Natural killer cell (primary cell): ENCODE measurements around the gene INPP5A. TPM values are rescaled to one million over a fixed set of nuclear protein-coding genes. Genes with fewer than 3 reads are reported as not detected.

Experiments used
- ATAC-seq, 3 donors: fragments of 150-1000 bp in 2 of 3; fragments of 200-7000 bp in 1 of 3; cut with Tn5 transposase; 1 replicate in 1 of 3; 2 replicates in 2 of 3; pipeline ENCODE4 v1.10.0; 2021; ENCODE audit warnings: mild to moderate bottlenecking in 2 of 3, moderate library complexity in 2 of 3
- DNase-seq, 2 donors: peaks; one replicate each; pipeline versions ENCODE4 v3.0.0 to v3.0.0-alpha.2; 2013 to 2021; ENCODE audit warnings: mixed read lengths in 1 of 2
- H3K27ac ChIP-seq: one replicate; pipeline ENCODE4 v1.5.1; 2013; ENCODE audit warnings: mild to moderate bottlenecking, low read length
- H3K27me3 ChIP-seq: one replicate; pipeline ENCODE4 v1.6.1; 2013; ENCODE audit warnings: low read length; ENCODE audit not compliant: control insufficient read depth, insufficient read depth
- H3K36me3 ChIP-seq: one replicate; pipeline ENCODE4 v1.6.1; 2013; ENCODE audit warnings: low read length; ENCODE audit not compliant: control insufficient read depth, insufficient read depth
- H3K4me1 ChIP-seq: one replicate; pipeline ENCODE4 v1.6.1; 2013; ENCODE audit warnings: low read length; ENCODE audit not compliant: control insufficient read depth, insufficient read depth
- H3K4me3 ChIP-seq: one replicate; pipeline ENCODE4 v1.5.1; 2013; ENCODE audit warnings: low read length
- H3K9me3 ChIP-seq: one replicate; pipeline ENCODE4 v1.6.1; 2013; ENCODE audit warnings: low read length; ENCODE audit not compliant: control insufficient read depth, insufficient read depth
- H3K27ac Mint-ChIP-seq, 2 donors: one replicate each; pipeline ENCODE4 v1.8.0; 2022; ENCODE audit warnings: mild to moderate bottlenecking in 2 of 2, mixed read lengths in 2 of 2, moderate library complexity in 1 of 2
- H3K27me3 Mint-ChIP-seq, 2 donors: one replicate each; pipeline ENCODE4 v1.8.0; 2022; ENCODE audit warnings: low read depth in 2 of 2, mixed read lengths in 2 of 2
- H3K36me3 Mint-ChIP-seq: one replicate; pipeline ENCODE4 v1.8.0; 2022; ENCODE audit warnings: mixed read lengths
- H3K4me1 Mint-ChIP-seq, 2 donors: one replicate each; pipeline ENCODE4 v1.8.0; 2022; ENCODE audit warnings: mixed read lengths in 2 of 2
- H3K4me3 Mint-ChIP-seq: one replicate; pipeline ENCODE4 v1.8.0; 2022; ENCODE audit warnings: mild to moderate bottlenecking, moderate library complexity, mixed read lengths
- H3K9me3 Mint-ChIP-seq, 2 donors: one replicate each; pipeline ENCODE4 v1.8.0; 2022; ENCODE audit warnings: mixed read lengths in 2 of 2
- CTCF ChIP-seq: fragments of 200-600 bp; IDR thresholded peaks from one replicate; pipeline ENCODE4 v1.8.0; 2022; ENCODE audit warnings: antibody characterized with exemption
- WGBS: methylation state at CpG from one replicate; pipeline ENCODE4 v1.1.7; 2013; ENCODE audit warnings: missing lambda C conversion rate; ENCODE audit not compliant: insufficient coverage; 5-methylcytosine and 5-hydroxymethylcytosine counted together
- intact Hi-C: fragments of 100-400 bp; cut with micrococcal nuclease; formaldehyde crosslinking; loops from one replicate; pipeline ENCODE4 v1.14.2; 2022
- total RNA-seq, 4 donors: library from RNA; stranded (reverse); fragments of 120-200 nt in 1 of 4; gene quantifications; one replicate each; pipeline versions ENCODE4 v1.2.3 to v1.2.4, GENCODE V29; 2013 to 2022

The INPP5A gene
- total RNA-seq, 3 donors from 2014 or later (not counting 1 experiment from before 2014, with no cell fraction given), result 12.6 to 38.6 (median 18.6) TPM

- Histone ChIP-seq H3K27ac (peak overlapping the region; percentile 73), H3K36me3 (no peaks in the 10 kb centered on the region), H3K27me3 (no peaks in the 10 kb centered on the region), H3K4me3 (no peak overlapping the region), H3K9me3 (no peaks in the 10 kb centered on the region), H3K4me1 (peaks cover 61% of the 10 kb centered on the region)
- no peaks in the 10 kb centered on the region for H3K27me3 Mint-ChIP-seq
- H3K36me3 Mint-ChIP-seq, result no peaks in the 10 kb centered on the region
- intact Hi-C loops, result no loop called here
- TF ChIP-seq CTCF, result no peak
- H3K9me3 Mint-ChIP-seq, result no peaks in the 10 kb centered on the region
- 74% methylated on average over 22 of the region's 22 CpGs for whole genome bisulfite sequencing
- ATAC-seq (no peak), DNase-seq (peak in 1 of 2 donors; percentile 33)
- H3K27ac Mint-ChIP-seq, result no peak overlapping the region
- no peak overlapping the region for H3K4me3 Mint-ChIP-seq
- peaks cover 34 to 44% of the 10 kb centered on the region in 2 donors for H3K4me1 Mint-ChIP-seq
These were observed 9.9 kb downstream of the INPP5A start for GRCh38 chr10:132547421-132547861.

GRCh38 chr10:132548106-132548823 lies 10.7 kb downstream of the INPP5A start:
- intact Hi-C loops, result no loop called here
- ATAC-seq (no peak), DNase-seq (no peak)
- Mint-ChIP-seq H3K4me1 (peaks cover 29 to 39% of the 10 kb centered on the region in 2 donors), H3K9me3 (no peaks in the 10 kb centered on the region), H3K27ac (no peak overlapping the region), H3K36me3 (no peaks in the 10 kb centered on the region), H3K4me3 (no peak overlapping the region), H3K27me3 (no peaks in the 10 kb centered on the region)
- Histone ChIP-seq H3K9me3 (no peaks in the 10 kb centered on the region), H3K27ac (no peak overlapping the region), H3K36me3 (no peaks in the 10 kb centered on the region), H3K4me3 (no peak overlapping the region), H3K27me3 (no peaks in the 10 kb centered on the region), H3K4me1 (peaks cover 61% of the 10 kb centered on the region)
- 85% methylated on average over 28 of the region's 28 CpGs for WGBS
- TF ChIP-seq CTCF, result no peak

- 93% methylated on average over 14 of the region's 14 CpGs for WGBS
- no peaks in the 10 kb centered on the region for H3K27me3 ChIP-seq
- Mint-ChIP-seq H3K4me3 (no peak overlapping the region), H3K4me1 (peaks cover 29 to 39% of the 10 kb centered on the region in 2 donors), H3K27me3 (no peaks in the 10 kb centered on the region), H3K27ac (no peak overlapping the region), H3K36me3 (no peaks in the 10 kb centered on the region), H3K9me3 (no peaks in the 10 kb centered on the region)
- ATAC-seq (no peak), DNase-seq (no peak)
- intact Hi-C loops, result no loop called here
- H3K36me3 ChIP-seq, result no peaks in the 10 kb centered on the region
- H3K9me3 ChIP-seq, result no peaks in the 10 kb centered on the region
- H3K4me3 ChIP-seq, result no peak overlapping the region
- H3K4me1 ChIP-seq, result peaks cover 61% of the 10 kb centered on the region
- no peak for TF ChIP-seq CTCF
- H3K27ac ChIP-seq, result no peak overlapping the region
These were observed 11.3 kb downstream of the INPP5A start for GRCh38 chr10:132548869-132549268.

- Mint-ChIP-seq H3K36me3 (no peaks in the 10 kb centered on the region), H3K4me1 (peaks cover 25 to 35% of the 10 kb centered on the region in 2 donors), H3K4me3 (no peak overlapping the region), H3K27ac (no peak overlapping the region), H3K27me3 (no peaks in the 10 kb centered on the region), H3K9me3 (no peaks in the 10 kb centered on the region)
- Histone ChIP-seq H3K9me3 (peaks cover 1% of the 10 kb centered on the region), H3K4me1 (peaks cover 61% of the 10 kb centered on the region), H3K27ac (no peak overlapping the region), H3K36me3 (no peaks in the 10 kb centered on the region), H3K27me3 (no peaks in the 10 kb centered on the region), H3K4me3 (no peak overlapping the region)
- intact Hi-C loops, result no loop called here
- no peak for TF ChIP-seq CTCF
- DNase-seq (no peak), ATAC-seq (no peak)
- WGBS, result 64% methylated on average over 12 of the region's 12 CpGs
These were observed 11.8 kb downstream of the INPP5A start for GRCh38 chr10:132549371-132549770.
